ENCODE results near the gene SLITRK5.

The SLITRK5 gene

DNA sequence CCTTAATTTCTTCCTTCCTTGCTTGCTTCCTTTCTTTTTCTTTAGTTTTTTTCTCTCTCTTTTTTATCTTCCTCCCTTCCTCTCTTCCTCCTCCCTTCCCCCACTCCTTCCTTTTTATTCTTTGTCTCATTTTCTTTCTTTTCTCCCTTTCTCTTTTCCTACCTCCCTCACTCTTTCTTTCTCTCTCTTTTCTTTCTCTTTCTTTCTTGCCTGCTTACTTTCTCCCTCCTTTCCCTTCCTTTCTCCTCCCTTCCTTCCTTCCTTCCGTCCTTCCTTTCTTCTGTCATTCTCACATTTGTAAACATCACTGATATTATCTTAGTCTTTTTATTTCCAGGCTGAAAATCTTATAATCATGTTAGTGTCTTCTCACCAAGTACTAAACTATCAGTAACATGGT lies 38.8 kb downstream of the SLITRK5 start:
- H3K9me3 ChIP-seq (ENCODE audit: control insufficient read depth in 2 of 2, low read length in 2 of 2) = no peaks in the 10 kb centered on the region
- no peak overlapping the region for H3K4me3 ChIP-seq (ENCODE audit: low read length in 2 of 2)
- no peaks in the 10 kb centered on the region for H3K36me3 ChIP-seq (ENCODE audit: control insufficient read depth in 2 of 2, insufficient read depth in 2 of 2, low read length in 2 of 2)
- H3K9ac ChIP-seq (ENCODE audit: low read depth in 1 of 2, low read length in 2 of 2) = no peak overlapping the region
- no peak overlapping the region for H3K27ac ChIP-seq (ENCODE audit: low read depth in 2 of 2, low read length in 2 of 2)
- H3K27me3 ChIP-seq (ENCODE audit: control insufficient read depth in 2 of 2, insufficient read depth in 2 of 2, low read length in 2 of 2) = no peaks in the 10 kb centered on the region
- no peaks in the 10 kb centered on the region for H3K4me1 ChIP-seq (ENCODE audit: control insufficient read depth in 2 of 2, insufficient read depth in 2 of 2, low read length in 2 of 2)

DNA sequence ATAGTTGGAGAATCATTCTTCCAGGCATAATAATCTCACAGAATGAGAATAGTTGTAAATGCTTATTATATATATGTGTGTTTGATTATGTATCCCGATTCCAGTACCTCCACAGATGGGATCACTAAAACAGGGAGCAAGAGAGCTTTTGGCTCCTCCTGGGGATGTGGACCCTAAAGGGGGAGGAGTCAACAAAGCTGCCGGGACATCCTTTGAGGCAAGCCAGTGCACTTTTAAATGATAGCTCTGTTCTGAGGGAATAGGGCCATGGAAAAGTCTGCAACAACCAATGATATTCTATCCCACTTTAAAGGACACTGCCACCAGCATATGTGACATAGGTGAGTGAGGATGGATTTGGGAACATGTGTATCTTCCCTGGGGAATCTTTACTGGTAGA lies 40.8 kb downstream of the SLITRK5 start:
- H3K27me3 ChIP-seq (ENCODE audit: control insufficient read depth in 2 of 2, insufficient read depth in 2 of 2, low read length in 2 of 2) = no peaks in the 10 kb centered on the region
- no peaks in the 10 kb centered on the region for H3K9me3 ChIP-seq (ENCODE audit: control insufficient read depth in 2 of 2, low read length in 2 of 2)
- H3K27ac ChIP-seq (ENCODE audit: low read depth in 2 of 2, low read length in 2 of 2) = no peak overlapping the region
- H3K9ac ChIP-seq (ENCODE audit: low read depth in 1 of 2, low read length in 2 of 2) = no peak overlapping the region
- no peak overlapping the region for H3K4me3 ChIP-seq (ENCODE audit: low read length in 2 of 2)
- no peaks in the 10 kb centered on the region for H3K36me3 ChIP-seq (ENCODE audit: control insufficient read depth in 2 of 2, insufficient read depth in 2 of 2, low read length in 2 of 2)
- no peaks in the 10 kb centered on the region for H3K4me1 ChIP-seq (ENCODE audit: control insufficient read depth in 2 of 2, insufficient read depth in 2 of 2, low read length in 2 of 2)
